NCI-H2107 treated with DMSO at 0.1 percent for 48 hours (cell line): ENCODE data around the gene ACSS2.
"Not testable (repeated sequence)": the region's sequence is repeated elsewhere in the genome, so short reads cannot be mapped to it uniquely, and the experiment has no call there.

Experiments
- DNase-seq: peaks from one replicate; lab custom pipeline; 2025; ENCODE audit not compliant: unreplicated experiment; lab: John Stamatoyannopoulos, UW

The ACSS2 gene

GRCh38 chr20:34874094-34874654 is 2.2 kb upstream of the ACSS2 start:
- DNase-seq, result peak; percentile 74

- peak; percentile 90 for DNase-seq
Measured at GRCh38 chr20:34875642-34876405, 588 bp upstream of the ACSS2 start.

GRCh38 chr20:34880215-34880850 is 3.9 kb downstream of the ACSS2 start:
- DNase-seq, result no peak

- DNase-seq, result not testable (repeated sequence)
Measured at GRCh38 chr20:34880971-34881370, 4.6 kb downstream of the ACSS2 start.

GRCh38 chr20:34881689-34882088 is 5.3 kb downstream of the ACSS2 start:
- DNase-seq, result no peak

- no peak for DNase-seq
Measured at GRCh38 chr20:34883087-34883688, 6.8 kb downstream of the ACSS2 start.

GRCh38 chr20:34883809-34884208 is 7.4 kb downstream of the ACSS2 start:
- no peak for DNase-seq

GRCh38 chr20:34884260-34884659 is 7.8 kb downstream of the ACSS2 start:
- no peak for DNase-seq

GRCh38 chr20:34886122-34886521 is 9.7 kb downstream of the ACSS2 start:
- DNase-seq, result no peak

- no peak for DNase-seq
Measured at GRCh38 chr20:34887023-34887422, 10.6 kb downstream of the ACSS2 start.

GRCh38 chr20:34888468-34888867 is 12.1 kb downstream of the ACSS2 start:
- no peak for DNase-seq

- DNase-seq, result no peak
Measured at GRCh38 chr20:34891166-34892062, 15.0 kb downstream of the ACSS2 start.

GRCh38 chr20:34892671-34893070 is 16.3 kb downstream of the ACSS2 start:
- DNase-seq, result no peak

GRCh38 chr20:34894723-34895122 is 18.3 kb downstream of the ACSS2 start:
- no peak for DNase-seq

- DNase-seq, result no peak
Measured at GRCh38 chr20:34895465-34895864, 19.1 kb downstream of the ACSS2 start.

- DNase-seq, result no peak
Measured at GRCh38 chr20:34896086-34896621, 19.7 kb downstream of the ACSS2 start.

- not testable (repeated sequence) for DNase-seq
Measured at GRCh38 chr20:34898129-34898528, 21.7 kb downstream of the ACSS2 start.

GRCh38 chr20:34898731-34899130 is 22.3 kb downstream of the ACSS2 start:
- DNase-seq, result not testable (repeated sequence)

- DNase-seq, result no peak
Measured at GRCh38 chr20:34904202-34904621, 27.8 kb downstream of the ACSS2 start.

GRCh38 chr20:34907616-34908469 is 31.4 kb downstream of the ACSS2 start:
- DNase-seq, result no peak
